Measurements from ENCODE around the gene MSI2. TPM values are rescaled to one million over a fixed set of nuclear protein-coding genes. Genes with fewer than 3 reads are reported as not detected.

Gene MSI2
- total and polyA plus RNA-seq, 8 donors = 35.0 to 49.5 (median 47.5) TPM

DNA sequence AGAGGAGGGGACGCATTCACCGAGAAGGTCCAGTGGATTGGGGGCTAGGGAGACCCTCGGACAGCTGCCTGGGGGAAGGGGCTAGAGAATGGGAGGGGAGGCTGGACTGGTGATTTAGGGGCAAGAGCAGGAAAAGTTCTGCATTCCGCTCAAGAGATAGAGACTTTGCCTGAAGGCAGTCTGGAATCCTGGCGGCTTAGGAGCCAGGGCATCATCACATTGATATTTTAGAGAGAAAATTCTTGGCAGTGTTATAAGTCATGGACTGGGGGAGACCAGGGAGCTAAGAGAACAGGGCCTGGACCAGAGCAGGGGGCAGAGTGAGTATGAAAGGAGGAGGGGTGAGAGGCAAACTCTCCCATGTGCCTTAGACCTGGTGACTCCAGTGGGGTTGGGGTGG, 35.8 kb downstream of the MSI2 start:
- Histone ChIP-seq H3K36me3 (no peaks in the 10 kb centered on the region), H3K9me3 (no peaks in the 10 kb centered on the region), H3K27ac (no peak overlapping the region), H3K4me3 (no peak overlapping the region), H3K4me1 (no peaks in the 10 kb centered on the region), H3K27me3 (no peaks in the 10 kb centered on the region)
- TF ChIP-seq, protein P1, sequence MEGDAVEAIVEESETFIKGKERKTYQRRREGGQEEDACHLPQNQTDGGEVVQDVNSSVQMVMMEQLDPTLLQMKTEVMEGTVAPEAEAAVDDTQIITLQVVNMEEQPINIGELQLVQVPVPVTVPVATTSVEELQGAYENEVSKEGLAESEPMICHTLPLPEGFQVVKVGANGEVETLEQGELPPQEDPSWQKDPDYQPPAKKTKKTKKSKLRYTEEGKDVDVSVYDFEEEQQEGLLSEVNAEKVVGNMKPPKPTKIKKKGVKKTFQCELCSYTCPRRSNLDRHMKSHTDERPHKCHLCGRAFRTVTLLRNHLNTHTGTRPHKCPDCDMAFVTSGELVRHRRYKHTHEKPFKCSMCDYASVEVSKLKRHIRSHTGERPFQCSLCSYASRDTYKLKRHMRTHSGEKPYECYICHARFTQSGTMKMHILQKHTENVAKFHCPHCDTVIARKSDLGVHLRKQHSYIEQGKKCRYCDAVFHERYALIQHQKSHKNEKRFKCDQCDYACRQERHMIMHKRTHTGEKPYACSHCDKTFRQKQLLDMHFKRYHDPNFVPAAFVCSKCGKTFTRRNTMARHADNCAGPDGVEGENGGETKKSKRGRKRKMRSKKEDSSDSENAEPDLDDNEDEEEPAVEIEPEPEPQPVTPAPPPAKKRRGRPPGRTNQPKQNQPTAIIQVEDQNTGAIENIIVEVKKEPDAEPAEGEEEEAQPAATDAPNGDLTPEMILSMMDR (IDR thresholded peaks at IDR 0.05) = no peak
- intact Hi-C loops (cut with DNase I) = no loop called here
- DNase-seq = no peak
- no peak for ATAC-seq

GRCh38 chr17:57293077-57293476, 36.8 kb downstream of the MSI2 start:
- ATAC-seq (no peak), DNase-seq (no peak)
- Histone ChIP-seq H3K4me1 (no peaks in the 10 kb centered on the region), H3K9me3 (no peaks in the 10 kb centered on the region), H3K27me3 (no peaks in the 10 kb centered on the region), H3K36me3 (no peaks in the 10 kb centered on the region), H3K4me3 (no peak overlapping the region), H3K27ac (no peak overlapping the region)
- intact Hi-C loops (cut with DNase I) = no loop called here
- TF ChIP-seq, protein P1 (IDR thresholded peaks at IDR 0.05) = no peak

- Histone ChIP-seq H3K27me3 (no peaks in the 10 kb centered on the region), H3K9me3 (no peaks in the 10 kb centered on the region), H3K4me3 (no peak overlapping the region), H3K27ac (no peak overlapping the region), H3K4me1 (no peaks in the 10 kb centered on the region), H3K36me3 (no peaks in the 10 kb centered on the region)
- TF ChIP-seq, protein P1 (IDR thresholded peaks at IDR 0.05) = no peak
- intact Hi-C loops (cut with DNase I) = no loop called here
- ATAC-seq (no peak), DNase-seq (no peak)
These were observed 37.8 kb downstream of the MSI2 start for GRCh38 chr17:57294101-57294500.

DNA sequence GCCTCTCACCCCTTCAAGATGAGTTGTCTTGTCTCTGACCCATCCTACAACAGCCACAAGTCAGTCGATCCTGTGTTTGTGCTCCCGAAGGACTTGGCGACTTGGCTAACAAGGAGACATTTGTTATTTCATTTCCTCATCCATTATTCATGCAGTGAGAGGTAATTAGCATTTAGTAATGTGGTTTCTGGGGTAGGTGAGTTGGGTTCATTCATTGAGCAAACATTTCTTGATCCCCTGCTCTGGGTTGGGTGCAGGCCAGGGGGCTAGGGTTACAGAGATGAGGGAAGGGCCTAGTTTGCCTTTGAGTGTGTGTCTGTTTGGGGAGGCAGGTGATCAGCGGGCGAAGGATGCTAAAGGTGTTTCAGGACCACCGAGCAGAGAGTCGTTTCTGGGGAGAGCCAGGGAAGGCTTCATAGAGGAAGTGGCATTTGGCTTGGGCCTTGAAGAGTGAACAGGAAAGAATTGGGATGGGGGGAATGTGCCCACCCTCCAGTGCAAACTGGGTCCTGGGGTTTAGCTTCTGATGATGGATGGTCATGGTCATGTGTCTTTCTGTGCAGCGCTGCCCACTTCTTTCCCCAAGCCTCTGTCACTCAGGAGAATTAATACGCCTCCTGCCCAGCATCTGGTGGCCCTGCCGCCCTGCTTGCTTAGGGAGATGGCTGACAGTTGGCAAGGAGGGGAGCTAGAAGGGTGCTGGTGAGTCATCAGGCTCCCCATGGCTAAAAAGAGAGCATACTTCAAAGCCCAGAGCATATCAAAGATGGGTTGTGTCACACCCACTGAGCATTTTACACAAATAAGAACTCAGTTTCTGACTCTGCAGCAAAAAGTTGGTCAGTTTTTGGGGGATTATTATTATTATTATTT, 38.5 kb downstream of the MSI2 start:
- H3K4me3 ChIP-seq = no peak overlapping the region
- DNase-seq (no peak), ATAC-seq (no peak)
- H3K36me3 ChIP-seq = no peaks in the 10 kb centered on the region
- H3K27ac ChIP-seq = no peak overlapping the region
- TF ChIP-seq, protein P1 (IDR thresholded peaks at IDR 0.05) = no peak
- H3K27me3 ChIP-seq = no peaks in the 10 kb centered on the region
- no peaks in the 10 kb centered on the region for H3K4me1 ChIP-seq
- H3K9me3 ChIP-seq = no peaks in the 10 kb centered on the region
- intact Hi-C loops (cut with DNase I) = no loop called here

GRCh38 chr17:57295526-57296023, 39.3 kb downstream of the MSI2 start:
- ATAC-seq (no peak), DNase-seq (no peak)
- Histone ChIP-seq H3K4me1 (no peaks in the 10 kb centered on the region), H3K27me3 (no peaks in the 10 kb centered on the region), H3K36me3 (no peaks in the 10 kb centered on the region), H3K4me3 (no peak overlapping the region), H3K27ac (no peak overlapping the region), H3K9me3 (no peaks in the 10 kb centered on the region)
- TF ChIP-seq, protein P1 (IDR thresholded peaks at IDR 0.05) = no peak
- intact Hi-C loops (cut with DNase I) = no loop called here

Measured in left lung (tissue), 10 donors.